ENCODE measurements around the gene FBXL7.

The FBXL7 gene

GRCh38 chr5:15499528-15500324 is at the start of gene FBXL7:
Gene FBXL7, plus strand, starts transcription at chr5:15500180.
- no peak for DNase-seq (ENCODE audit: low read depth)

- no peak for DNase-seq (ENCODE audit: low read depth)
These were observed 49.5 kb upstream of the FBXL7 start for GRCh38 chr5:15450473-15450872.

GRCh38 chr5:15450949-15451348 is 49.0 kb upstream of the FBXL7 start:
- no peak for DNase-seq (ENCODE audit: low read depth)

- DNase-seq (ENCODE audit: low read depth): no peak
These were observed 48.0 kb upstream of the FBXL7 start for GRCh38 chr5:15452030-15452429.

GRCh38 chr5:15452781-15453180 is 47.2 kb upstream of the FBXL7 start:
- no peak for DNase-seq (ENCODE audit: low read depth)

GRCh38 chr5:15459200-15459599 is 40.8 kb upstream of the FBXL7 start:
- DNase-seq (ENCODE audit: low read depth): no peak

GRCh38 chr5:15463231-15463980 is 36.6 kb upstream of the FBXL7 start:
- no peak for DNase-seq (ENCODE audit: low read depth)

GRCh38 chr5:15472116-15472515 is 27.9 kb upstream of the FBXL7 start:
- no peak for DNase-seq (ENCODE audit: low read depth)

- no peak for DNase-seq (ENCODE audit: low read depth)
These were observed 25.7 kb upstream of the FBXL7 start for GRCh38 chr5:15474143-15474719.

- no peak for DNase-seq (ENCODE audit: low read depth)
These were observed 24.6 kb upstream of the FBXL7 start for GRCh38 chr5:15475367-15475766.

GRCh38 chr5:15476977-15477376 is 23.0 kb upstream of the FBXL7 start:
- DNase-seq (ENCODE audit: low read depth): no peak

- DNase-seq (ENCODE audit: low read depth): no peak
These were observed 19.5 kb upstream of the FBXL7 start for GRCh38 chr5:15480436-15480835.

- no peak for DNase-seq (ENCODE audit: low read depth)
These were observed 16.5 kb upstream of the FBXL7 start for GRCh38 chr5:15483351-15484097.

GRCh38 chr5:15487228-15487627 is 12.8 kb upstream of the FBXL7 start:
- DNase-seq (ENCODE audit: low read depth): no peak

GRCh38 chr5:15489571-15490235 is 10.3 kb upstream of the FBXL7 start:
- no peak for DNase-seq (ENCODE audit: low read depth)

GRCh38 chr5:15492545-15492944 is 7.4 kb upstream of the FBXL7 start:
- DNase-seq (ENCODE audit: low read depth): no peak

GRCh38 chr5:15493501-15493900 is 6.5 kb upstream of the FBXL7 start:
- DNase-seq (ENCODE audit: low read depth): no peak

- no peak for DNase-seq (ENCODE audit: low read depth)
These were observed 5.0 kb upstream of the FBXL7 start for GRCh38 chr5:15495026-15495425.

- no peak for DNase-seq (ENCODE audit: low read depth)
These were observed 3.1 kb upstream of the FBXL7 start for GRCh38 chr5:15496886-15497285.

- no peak for DNase-seq (ENCODE audit: low read depth)
These were observed 483 bp downstream of the FBXL7 start for GRCh38 chr5:15500325-15501001.

GRCh38 chr5:15501091-15501791 is 1.3 kb downstream of the FBXL7 start:
- no peak for DNase-seq (ENCODE audit: low read depth)

Data from stimulated activated CD8-positive, alpha-beta memory T cell treated with anti-CD3 and anti-CD28 coated beads, Interleukin-15, amount 100 ng/mL, for 24 hours (primary cell).